Stimulated activated CD8-positive, alpha-beta memory T cell treated with anti-CD3 and anti-CD28 coated beads, Interleukin-7, amount 100 ng/mL, for 1 hour (primary cell): ENCODE measurements around the gene CACNA1C.
"Not testable (repeated sequence)": the region's sequence is repeated elsewhere in the genome, so short reads cannot be mapped to it uniquely, and the experiment has no call there.

ENCODE experiments used
- DNase-seq, 2 donors: peaks; one replicate each; pipeline ENCODE4 v3.0.0-alpha.2; 2020; ENCODE audit warnings: low read depth in 2 of 2

The CACNA1C gene

DNA sequence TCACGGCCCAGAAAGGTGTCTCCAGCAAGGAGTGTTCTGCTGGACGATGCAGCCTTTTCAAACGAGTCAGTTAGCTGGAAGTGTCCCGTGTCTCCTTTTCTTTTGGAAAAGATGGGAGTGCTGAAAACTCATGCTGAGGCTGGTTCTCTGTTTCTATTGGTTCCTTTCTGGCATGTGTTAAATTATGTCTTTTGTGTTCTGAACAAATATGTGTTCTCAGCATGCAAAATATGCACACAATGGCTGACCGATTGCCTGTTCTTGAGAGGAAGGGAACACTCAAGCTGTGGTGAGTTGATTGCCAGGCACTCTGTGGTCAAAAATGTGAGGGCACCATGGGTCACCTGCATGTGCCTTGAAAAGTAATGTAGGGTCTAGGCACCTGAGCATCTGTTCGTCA lies 181.3 kb downstream of the CACNA1C start:
- no peak for DNase-seq

DNA sequence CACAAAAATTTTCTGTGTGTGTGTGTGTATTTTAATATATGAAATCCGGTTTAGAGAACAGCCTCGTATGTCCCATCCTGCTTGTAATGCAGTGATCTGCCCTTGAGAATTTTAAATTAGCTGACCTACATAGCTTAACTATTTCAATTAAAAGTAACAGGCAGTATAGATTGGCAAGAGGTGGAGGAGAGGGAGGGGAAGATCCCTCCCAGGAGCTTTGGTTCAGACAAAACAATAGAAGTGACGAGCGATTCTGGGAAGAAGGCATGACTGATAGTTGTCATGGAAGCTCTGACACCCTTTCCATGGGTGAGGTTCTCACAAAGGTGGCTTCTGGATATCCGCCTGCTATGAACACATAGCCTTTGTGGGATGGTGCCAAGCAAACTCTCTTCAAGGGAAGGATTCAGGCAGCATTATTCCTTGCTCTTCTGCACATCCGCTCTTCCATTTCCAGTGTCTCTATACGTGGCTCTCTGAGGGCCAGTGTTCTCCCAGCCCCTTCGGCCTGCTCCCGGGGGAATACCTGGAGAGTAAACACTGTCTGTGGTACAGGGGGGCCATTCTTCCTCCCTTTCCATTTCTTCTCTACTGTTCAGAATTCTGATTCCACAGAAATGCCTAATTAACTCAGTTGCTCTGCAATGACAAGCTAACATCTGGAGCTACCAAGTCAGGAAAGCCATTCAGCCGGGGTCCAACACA lies 182.0 kb downstream of the CACNA1C start:
- DNase-seq: no peak

DNA sequence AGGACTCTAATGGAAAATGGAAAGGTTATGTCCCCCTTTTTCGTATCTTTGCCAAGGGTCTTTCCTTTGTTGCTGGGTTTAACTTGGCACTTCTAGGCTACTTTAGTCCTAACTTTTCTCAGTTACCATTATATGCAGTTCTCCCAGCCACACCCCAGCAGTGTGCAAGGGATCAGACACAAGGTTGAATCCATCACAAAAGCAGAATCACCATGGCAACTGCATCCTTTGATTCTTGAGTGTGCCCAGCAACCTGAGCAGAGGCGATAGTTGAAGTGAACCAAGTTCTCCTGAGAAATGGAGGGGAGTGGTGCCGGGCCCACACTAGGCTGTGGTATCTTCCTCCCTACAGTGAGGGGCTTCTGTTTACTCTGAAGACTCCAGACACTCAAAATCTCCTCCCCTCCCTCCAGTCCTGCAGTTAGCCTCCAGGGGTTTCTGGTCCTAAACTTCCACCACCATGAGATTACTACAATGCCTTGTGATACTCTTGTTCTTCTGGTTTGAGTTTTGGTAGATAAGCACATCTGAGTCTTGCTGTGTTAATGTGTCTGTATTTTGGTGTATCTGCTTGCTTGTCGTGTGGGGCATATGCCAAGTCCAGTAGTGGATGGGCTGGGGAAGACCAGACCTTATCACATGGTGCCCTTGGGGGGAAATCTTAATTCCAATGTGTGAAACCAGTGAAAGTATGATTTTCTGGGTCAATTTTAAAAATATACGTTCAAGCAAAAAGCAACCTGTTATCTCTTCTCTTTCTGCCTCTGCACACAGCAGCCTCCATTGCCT lies 183.9 kb downstream of the CACNA1C start:
- no peak for DNase-seq

DNA sequence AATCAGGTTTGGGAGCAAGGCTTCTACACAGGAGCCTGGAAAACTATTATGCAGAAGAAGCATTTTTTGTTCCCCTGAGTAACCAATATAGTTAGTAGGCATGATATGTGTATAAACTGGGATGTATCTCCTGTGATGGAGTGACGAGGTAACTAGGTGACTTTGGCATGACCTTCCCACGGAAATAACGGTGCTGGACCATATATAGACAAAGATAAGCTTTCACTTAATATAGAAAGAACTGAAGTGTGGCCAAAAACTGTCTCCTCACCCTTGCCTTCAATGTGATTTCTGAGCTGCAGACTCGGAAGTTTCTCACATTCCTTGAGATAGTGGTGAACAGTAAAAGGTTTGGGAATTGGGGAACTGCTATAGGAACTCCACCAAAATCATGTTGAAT lies 185.3 kb downstream of the CACNA1C start:
- DNase-seq: no peak

DNA sequence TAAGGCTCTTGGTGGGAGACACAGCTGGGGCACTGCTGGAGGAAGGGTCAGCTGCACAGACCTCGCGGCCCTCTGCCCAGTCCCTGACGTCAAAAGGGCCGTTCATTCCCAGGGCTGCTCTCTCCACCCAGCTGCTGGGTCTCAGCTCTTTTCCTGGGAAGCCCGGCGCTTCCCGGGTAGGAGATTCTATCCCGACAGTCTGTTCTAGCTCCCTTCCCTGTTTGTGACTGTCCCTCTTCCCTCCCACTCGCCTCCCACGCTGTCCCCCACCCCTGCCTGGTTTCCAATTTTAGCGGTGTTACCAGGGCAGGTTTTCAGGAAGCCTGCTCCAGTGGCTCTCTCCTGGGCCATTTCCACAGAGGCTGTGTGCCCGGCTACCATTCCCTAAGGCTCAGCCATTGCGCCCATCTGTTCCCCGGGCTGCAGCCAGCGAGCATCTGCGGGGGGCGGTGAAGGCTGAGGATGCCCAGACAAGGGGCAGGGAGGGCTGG lies 186.6 kb downstream of the CACNA1C start:
- DNase-seq: no peak

DNA sequence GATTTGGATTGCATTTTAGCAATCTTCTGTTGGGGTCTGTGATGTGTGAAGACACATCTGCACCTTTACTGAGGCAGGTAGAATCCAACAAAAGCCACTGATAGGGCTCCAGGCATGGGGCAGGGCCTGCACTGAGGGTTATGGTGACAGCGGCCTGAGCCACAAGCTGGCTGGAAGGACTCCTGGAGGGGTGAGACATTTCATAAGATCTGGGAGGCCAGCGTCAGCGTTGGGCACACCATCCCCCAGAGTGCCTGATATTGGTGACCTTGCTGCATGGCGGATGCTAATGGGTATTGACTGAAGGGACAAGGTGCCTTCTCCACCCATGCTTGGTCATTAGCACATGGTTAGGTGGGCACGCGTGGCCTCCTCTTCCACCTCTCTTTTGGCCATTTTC lies 187.6 kb downstream of the CACNA1C start:
- no peak for DNase-seq

DNA sequence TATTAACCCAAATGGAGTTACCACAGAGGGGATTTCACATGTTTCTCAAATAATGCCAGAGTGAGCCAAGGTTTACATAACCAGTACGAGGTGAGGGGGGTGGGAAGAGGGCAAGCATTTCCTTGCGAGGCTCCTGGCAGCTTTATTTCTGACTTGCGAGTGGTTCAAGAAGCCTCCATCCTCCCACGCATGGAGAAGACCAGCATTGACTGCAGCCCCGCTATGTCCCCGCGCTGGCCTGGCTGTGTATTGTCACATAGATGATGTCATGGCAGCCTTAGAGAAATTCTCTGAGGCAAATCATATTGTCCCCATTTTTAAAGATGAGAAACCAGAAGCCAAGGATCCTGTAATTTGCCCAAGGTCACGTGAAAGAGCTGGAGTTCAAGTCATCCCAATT lies 188.2 kb downstream of the CACNA1C start:
- no peak for DNase-seq

DNA sequence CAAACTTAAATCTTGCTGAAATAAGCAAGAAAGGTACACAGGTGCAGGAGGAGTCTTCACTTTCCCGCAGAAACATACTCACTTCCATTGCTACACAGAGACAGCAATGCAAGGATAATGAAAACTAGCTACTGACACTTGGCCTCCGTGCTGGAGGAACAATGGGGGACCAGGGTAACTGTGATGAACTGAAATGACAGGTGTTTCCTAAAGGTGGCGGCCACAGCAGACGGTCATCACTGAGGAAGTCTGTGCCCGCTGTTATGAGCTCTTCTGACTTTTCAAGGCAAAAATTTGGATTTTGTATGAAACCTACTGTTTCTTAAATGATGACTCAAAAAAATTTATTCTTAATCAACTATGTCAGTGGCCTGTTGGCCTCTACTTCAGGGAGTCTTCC lies 189.4 kb downstream of the CACNA1C start:
- DNase-seq: no peak

DNA sequence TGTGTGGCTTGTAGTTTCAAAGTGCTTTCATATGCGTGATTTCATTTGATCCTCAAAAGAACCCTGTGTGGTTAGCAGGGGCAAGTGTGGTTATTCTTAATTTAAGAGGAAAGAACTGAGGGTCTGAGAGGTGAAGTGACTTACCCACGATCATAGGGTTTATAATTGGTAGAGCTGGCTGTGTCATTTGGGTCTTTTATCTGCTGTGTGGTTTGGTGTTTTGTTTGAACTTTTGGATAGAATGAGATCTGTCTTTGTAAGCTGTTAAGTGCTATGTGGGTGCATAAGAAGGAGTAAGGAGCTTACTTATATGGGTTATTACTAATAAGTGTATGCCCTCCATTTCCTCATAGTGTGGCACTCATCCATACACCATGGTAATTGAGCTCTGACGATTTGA lies 190.0 kb downstream of the CACNA1C start:
- DNase-seq: no peak

DNA sequence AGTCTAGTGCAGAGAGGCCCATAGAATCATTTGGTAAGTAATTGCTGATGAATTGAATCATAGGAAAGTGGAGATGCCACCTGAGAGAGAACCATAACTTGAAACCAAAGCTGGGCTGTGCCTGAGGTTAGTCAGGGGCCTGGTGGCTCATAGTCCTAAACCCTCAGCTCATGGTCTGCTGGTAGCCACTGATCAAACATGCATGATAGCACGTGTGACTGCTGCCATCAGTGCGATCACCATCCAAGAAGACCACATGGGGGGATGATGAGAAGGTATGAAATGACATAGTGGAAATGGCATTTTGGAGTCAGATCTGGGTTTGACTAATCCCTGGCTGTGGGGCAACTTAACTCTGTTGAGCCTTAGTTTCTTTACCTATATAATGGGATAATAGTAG lies 190.5 kb downstream of the CACNA1C start:
- DNase-seq: no peak

DNA sequence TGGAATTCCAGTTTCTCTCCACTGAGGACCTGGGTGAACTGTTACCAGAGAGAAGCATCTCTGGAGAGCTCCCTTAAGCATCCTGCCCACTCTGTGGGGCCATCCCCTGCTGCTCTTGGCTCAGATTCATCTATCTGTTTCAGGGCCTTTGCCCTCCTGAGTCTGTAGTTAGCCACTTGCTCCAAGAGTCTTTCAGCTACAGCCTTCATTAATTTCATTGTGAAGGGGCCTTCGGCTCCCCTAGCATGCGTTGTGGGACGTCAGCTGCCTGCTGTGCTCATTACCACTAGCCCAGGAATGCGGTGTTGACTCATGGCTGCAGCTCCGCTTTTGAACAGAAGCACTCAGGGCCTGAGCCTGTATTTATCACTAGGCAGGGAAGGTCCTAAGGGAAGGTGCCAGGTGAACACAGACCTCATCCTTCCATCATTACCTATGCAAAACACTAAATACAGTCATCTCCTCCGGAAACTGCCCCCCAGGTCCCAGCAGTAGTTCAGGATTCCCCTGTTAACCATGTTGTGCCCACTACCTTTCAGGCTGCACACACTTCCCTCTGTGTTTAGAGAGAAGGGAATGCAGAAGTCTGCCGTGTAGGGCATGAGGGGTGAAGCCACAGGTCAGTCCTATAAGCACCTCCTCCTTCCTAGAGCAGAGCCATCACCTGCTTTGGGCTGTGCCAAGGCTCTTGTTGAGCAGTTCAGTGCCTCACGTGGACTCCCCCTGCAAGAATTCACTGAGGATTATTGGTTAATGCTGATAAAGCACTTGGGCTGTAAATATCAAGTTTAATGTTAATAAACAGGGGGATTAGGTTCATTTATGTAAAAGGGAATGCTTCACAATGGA lies 191.4 kb downstream of the CACNA1C start:
- DNase-seq: no peak

DNA sequence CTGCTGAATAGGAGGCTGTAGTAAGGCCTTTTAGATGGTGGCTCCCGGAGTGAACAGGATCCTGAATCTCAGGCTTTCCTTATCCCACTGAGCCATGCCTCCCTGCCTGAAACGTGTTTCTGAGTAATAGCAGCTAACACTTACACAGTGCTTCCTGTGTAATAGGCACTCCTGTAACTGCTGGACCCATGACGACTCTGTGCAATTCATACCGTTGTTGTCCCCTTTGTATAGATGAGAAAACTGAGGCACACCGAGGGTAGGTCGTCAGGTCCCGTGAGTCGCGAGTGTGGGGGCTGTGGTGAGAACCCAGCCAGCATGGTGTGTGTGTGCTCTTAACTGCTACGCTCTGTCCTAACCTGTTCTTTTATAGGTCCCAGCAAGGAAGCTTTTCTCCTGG lies 193.6 kb downstream of the CACNA1C start:
- no peak for DNase-seq

DNA sequence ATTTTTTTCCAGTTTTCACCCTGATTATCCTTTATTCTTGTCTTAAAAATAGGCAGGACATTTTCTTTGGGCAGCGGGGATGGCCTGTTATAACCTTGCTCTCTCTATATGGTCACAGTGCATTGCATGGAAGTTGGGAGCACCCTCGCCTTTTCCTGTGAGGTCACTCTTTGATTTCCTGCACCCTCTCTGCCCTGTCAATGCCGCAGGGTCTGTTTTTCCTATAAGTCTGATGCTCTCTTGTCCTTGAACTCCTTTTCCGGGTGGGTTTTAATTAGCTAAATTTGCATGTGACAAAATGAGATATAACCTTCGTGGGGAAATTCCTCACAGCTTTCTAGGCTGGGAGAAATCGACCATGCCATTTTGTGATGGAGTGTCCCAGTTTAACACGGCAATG lies 194.3 kb downstream of the CACNA1C start:
- no peak for DNase-seq

DNA sequence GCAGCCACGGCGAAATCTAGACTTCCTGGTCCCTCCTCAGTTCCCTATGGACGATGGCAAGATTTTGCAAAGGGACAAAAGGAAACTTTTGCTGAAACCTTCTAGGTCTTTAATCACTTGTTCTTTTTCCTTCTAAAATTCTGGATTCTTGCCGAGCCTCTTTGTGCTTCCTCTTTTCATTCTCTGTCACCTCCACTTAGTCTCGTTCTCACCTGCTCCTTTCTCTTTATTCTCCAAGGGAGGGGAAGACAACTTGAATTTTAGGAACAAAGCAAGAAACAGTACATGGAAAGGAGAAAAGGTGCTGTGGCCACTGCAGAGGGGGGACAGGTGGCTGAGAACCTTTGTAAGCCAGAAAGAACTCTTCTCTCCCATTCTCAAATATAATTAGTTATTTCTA lies 194.8 kb downstream of the CACNA1C start:
- DNase-seq: no peak

DNA sequence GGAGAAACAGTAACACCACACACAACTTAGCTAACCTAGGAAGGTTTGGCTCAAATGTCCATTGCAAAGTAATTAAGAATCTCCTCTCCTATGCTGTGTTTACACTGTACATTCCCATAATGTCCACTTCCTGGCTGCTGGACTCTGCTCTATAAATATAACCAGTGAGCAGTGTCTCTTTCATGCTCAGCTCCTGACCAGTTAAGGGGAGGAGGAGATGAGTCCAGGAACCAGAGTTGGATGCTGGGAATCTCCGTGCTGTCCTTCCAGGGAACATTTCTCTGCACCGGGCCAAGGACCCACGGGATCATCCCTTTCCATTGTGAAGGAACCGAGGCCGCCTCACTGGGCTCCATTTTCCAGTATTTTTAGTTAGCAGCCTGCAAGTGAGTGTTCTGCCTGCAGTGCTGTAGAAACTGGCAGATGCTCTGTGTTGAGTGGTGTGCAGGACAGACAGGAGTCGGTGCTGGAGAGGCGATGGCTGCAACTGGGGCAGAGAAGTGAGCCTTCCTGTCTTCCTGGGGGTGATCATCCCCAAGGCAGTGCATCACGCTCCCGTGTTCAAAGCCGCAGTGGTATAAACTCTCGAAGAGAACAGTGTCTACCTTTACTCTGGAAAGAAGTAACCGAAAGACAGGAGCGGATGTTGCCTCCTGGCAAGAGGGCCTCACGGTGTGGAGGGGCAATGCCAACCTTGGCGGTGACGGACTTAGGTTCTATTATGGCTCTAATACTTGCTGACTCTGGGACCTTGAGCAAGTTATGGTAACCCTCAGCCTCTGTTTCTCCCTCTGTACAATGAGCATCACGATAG lies 195.5 kb downstream of the CACNA1C start:
- no peak for DNase-seq

DNA sequence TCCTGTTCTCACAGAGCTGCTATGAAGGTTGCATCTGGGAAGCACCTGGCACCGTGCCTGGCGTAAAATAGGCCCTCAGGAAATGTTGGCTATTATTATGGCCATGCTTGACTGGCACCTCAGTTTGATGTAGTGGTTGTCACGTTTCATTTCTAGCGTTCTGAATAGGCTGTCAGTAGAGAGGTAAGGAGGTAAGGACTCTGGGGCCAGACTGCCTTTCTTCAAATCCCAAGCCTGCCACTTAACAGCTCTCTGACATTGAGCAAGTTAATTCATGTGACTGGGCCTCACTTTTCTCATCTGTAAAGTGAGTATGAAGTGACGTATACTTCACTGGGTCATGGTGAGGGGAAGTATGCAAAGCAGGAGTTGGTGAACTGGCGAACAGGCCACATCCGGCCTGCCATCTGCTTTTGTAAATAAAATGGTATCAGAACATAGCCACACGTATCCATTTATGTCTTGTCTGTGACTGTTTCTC lies 196.2 kb downstream of the CACNA1C start:
- DNase-seq: no peak

DNA sequence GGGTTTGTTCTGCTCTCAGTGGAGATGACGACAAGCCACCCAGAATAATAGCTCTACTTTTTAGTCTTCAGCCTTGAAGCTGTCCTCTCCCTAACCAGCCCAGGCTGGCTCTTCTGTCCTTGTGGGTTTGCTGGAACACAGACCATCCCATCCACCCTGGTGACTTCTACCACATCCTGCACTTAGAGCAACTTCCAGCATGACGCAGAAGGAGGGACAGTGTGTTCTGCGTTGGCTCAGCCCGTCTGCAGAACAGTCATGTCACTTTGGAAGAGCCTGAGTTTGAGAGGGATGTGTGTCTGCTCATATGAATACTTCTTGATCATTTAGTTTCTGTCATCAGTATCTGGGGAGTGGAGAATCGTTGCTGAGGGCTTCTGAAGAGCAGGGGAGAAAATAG lies 198.0 kb downstream of the CACNA1C start:
- no peak for DNase-seq

DNA sequence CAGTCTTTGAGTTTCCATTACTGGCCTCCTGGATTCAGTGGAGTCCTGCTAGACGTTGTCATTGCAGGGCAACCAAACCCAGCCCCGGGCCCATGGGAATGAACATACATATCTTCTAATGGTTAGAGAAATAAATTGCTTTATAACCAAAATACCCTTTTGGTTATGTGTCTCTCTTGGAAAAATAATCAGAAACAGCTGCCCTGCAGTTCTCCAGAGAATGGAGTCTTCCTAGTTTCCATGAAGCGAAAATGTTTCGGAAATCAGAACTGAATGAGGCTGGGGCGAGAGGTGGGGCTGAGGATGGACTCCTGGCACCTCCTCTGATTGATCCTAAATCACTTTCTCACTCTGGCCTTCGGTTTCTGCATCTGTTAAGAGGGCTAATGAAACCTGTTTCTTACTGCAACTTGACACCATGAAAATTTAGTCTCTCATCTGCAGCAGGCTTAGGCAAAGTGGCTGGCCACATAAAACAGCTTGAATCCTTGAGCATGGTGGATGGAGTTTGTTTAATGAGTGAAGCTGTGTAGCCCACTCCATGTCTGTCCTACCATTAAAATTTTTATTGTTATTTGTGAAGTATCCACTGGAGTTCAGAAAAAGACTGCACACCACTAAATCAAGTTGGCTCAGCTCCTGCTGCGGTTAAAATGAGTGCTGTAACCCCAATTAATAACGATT lies 198.9 kb downstream of the CACNA1C start:
- DNase-seq: no peak

DNA sequence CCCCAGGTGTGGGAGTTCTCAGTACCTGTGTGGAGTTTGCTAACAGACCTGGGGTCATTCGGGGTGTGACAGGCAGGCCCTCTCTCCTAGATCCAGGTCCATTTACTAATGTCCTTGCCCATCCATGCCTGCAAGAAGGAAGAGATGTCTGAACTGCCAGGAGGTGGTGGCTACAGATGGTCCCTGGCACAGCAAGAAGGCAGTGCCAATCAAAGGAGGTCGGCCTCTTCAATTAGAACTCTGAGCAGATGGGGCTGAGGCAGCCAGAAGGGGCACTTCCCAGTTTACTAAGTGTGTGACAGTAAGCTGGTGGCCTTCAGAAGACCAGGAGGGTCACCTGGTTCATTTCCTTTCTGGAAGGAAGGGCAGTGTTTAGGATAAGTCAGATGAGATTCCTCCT lies 202.5 kb downstream of the CACNA1C start:
- DNase-seq: no peak

DNA sequence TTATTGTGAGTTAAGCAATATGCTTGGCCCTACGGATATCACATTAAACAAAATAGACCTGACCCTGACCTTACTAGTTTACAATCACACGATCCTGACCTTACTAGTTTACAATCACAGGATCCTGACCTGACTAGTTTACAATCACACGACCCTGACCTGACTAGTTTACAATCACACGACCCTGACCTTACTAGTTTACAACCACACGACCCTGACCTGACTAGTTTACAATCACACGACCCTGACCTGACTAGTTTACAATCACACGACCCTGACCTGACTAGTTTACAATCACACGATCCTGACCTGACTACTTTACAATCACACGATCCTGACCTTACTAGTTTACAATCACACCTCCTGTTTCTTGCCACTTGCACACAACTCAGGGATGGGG lies 202.9 kb downstream of the CACNA1C start:
- DNase-seq: not testable (repeated sequence)

DNA sequence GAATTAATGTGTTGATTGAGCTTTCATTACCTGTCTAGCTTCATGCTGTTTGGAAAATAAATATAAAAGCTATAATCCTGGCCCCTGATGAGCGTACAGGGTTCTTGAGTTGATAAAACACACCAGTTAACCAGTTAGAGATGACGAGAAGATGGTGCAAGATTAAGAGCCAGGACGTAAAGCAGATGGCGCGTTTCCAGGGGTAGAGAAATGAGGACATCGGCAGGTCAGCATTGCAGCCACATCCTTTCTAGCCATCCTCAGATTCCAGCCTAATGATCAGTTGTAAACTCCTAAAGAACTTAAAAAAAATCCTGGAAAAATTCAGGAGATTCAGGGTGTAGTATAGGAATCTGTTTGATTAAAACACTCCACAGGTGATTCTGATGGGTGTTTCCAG lies 203.7 kb downstream of the CACNA1C start:
- DNase-seq: no peak
